GM18505 (cell line): ENCODE data around the gene FEV.

Experiments
- ATAC-seq: cut with Tn5 transposase; IDR thresholded peaks from one replicate; pipeline ENCODE4 v1.9.1; 2021; ENCODE audit not compliant: unreplicated experiment
- POLR2A ChIP-seq: IDR thresholded peaks from 4 replicates; pipeline ENCODE4 v1.6.1; 2011; ENCODE audit warnings: borderline replicate concordance; ENCODE audit not compliant: insufficient read depth, insufficient read length; ENCODE audit errors: extremely low read depth

Gene FEV

GRCh38 chr2:218983263-218983933, 1.6 kb downstream of the FEV start:
- no peak for ATAC-seq
- TF ChIP-seq POLR2A = no peak

DNA sequence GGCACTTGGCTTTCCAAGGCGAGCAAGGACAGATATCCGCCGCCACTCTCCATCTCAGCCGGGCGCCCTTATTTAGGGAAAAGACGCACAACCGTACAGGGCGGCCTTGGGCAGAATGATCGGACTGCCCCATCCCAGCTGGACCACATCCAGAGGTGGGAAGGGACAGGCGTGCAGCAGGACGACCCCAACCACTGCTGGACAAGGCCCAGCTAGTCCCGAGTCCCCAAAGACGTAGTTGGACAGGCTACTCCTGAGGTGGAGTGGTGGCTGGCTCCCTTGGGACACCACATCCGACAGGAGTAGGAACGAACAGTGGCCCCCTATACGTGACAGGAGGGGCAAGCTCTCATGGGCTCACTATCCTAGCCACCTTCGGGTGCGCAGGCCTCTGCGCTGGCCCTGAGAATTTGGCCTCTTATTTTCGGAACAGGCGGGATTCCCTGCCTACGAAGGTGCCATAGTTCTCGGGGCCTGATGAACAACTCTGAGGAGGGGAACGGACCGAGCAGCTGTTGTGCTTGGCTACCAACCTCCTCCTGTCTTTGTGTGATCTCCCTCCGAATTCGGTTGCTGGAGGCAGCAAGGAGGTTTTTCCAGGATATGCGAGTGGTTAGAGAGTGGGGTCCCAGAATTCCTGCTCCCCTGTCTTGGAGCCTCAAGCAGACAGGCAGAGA, 2.3 kb downstream of the FEV start:
- ATAC-seq = no peak
- TF ChIP-seq POLR2A = no peak

DNA sequence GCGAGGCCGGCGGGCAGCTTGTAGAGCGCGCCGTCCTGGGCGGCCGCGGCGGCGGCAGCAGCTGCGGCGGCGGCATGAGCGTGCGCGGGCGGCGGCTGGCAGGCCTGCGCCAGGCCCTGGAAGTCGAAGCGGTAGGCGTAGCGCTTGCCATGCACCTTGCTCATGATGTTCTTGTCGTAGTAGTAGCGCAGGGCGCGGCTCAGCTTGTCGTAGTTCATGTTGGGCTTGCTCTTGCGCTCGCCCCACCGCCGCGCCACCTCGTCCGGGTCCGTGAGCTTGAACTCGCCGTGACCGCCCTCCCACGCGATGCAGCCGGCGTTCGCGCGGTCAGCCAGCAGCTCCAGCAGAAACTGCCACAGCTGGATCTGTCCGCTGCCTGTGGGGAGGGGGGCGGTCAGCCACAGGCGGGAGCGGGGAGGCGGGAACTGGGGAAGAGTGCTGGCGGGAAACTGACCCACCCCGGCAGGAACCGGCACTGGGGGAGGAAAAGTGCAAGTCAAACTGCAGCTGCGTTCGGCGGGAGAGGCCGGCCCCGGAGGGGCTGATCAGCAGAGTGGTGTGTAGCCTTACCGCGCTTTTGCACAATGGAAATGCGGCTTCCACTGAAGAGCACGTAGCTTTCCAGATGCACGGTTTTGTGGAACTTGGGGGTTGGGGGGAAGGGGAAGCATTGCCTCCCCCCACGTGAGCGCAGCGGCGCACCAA, 3.0 kb downstream of the FEV start:
- no peak for TF ChIP-seq POLR2A
- no peak for ATAC-seq

GRCh38 chr2:218981390-218981880, 3.5 kb downstream of the FEV start:
- no peak for TF ChIP-seq POLR2A
- ATAC-seq = no peak

DNA sequence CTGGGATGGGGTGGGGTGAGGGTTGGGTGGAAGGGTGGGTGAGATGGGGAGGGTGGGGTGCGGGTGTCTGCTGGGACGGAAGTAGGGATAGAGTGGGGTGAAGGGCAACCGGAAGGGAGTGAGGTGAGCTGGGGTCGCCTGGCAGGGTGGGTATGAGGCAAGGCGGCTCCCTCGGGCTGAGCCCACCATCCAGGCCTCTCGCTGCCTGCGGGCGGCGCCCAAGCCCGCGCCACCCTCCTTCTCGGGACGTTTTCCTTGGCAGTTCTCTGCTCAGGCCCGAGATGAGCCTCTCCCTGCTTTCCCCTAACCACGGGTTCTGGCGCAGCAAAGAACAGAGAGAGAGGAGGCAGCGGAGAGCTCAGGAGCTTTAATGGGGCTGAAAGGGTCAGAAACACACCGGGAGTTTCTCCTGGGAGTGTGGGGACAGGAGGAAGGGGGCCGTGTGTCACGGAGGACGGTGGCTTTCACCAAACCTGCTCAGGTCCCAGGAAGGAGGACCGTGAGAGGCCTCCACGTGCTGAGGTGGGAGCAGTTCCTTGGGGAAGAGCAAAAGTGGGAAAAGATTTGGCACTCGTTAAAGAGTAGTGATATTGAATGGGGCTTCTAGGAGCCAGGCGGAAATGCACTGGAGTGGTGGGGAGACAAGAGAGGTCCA, 4.1 kb downstream of the FEV start:
- TF ChIP-seq POLR2A = no peak
- no peak for ATAC-seq

DNA sequence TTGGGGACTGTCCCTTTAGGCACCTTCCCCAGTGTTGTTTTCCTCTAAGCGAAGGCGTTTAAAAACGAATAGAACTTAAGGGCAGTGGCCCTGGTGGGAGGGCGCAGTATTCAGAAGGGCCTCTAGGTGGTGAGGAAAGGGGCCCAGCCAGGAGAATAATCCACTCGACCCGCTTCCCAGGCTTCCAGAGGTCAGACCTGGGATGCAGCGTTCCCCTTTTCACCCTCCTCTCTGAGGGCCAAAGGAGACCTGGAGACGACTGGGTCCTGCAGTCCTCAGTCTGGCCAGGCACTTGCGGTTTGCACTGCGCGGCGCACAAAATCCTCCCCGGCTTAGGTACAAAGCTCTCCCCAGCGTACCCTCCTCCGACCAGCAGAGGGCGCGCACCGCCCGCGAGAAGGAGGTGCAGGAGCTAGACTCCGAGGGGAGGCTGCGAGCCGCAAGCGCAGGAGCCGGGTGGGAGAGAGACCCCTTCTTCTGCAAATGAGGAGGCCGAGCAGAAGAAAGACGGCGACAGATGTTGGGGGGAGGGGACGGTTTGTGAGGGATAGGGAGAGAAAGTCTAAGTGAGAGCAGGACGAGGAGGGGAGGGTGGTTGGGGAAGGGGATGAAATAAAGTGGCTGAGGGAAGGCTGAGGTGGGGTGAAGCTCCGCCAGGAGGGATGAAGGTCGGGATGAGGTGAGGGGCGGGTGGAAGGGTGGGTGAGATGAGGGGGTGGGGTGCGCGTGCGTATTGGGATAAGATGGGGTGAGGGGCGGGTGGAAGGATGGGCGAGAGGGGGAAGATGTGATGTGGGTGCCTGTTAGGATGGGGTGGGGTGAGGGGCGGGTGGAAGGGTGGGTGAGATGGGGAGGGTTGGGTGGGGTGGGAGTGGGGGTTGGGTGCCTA, 4.9 kb downstream of the FEV start:
- no peak for TF ChIP-seq POLR2A
- peak; percentile 62 for ATAC-seq

DNA sequence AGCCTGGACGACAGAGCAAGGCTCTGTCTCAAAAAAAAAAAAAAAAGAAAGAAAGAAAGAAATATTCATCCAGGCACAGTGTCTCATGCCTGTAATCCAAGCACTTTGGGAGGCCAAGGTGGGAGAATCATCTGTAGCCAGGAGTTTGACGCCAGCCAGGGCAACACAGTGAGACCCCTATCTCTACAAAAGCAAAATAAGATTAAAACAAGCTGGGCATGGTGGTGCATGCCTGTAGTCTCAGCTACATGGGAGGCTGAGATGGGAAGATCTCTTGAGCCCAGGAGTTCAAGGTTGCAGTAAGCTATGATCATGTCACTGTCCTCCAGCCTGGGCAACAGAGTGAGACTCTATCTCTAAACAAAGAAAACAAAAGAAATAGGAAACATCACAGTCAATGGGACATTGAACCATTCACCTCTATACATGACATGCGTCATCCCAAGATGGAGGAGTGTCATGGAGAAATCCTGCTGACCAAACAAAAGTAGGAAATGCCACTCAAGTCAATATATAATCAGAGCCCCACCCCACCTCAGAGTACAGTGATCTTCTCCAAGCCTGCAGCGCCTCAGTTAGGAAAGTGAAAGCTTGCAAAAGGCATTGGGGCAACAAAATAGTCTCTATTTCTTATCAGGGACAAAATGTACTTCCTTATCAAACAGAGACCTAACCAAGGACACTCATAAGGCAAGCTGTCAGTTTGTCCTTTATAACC, 9.8 kb downstream of the FEV start:
- ATAC-seq = no peak
- TF ChIP-seq POLR2A = no peak

DNA sequence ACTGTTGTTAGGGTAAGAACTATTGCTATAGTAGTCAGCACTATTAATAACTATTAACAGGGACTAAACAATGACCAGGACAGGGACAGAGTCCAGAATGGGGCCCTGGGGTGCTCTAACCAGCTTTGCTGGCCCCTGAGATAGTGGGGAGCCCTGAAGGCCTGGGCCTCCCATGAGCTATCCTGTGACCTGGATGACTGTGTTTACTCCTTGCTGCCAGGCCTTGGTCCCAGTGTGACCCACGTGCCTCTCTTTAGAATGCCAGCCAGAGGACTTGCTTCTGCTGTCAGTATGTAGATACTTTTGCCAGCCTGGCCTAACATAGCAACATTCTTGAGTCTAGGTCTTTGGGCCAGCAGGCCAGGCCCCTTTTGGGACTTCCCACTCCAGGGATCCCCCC, 14.1 kb downstream of the FEV start:
- ATAC-seq = no peak
- no peak for TF ChIP-seq POLR2A

- no peak for ATAC-seq
- TF ChIP-seq POLR2A = no peak
Measured at GRCh38 chr2:218964041-218964771, 20.8 kb downstream of the FEV start.

GRCh38 chr2:218963601-218964000, 21.4 kb downstream of the FEV start:
- no peak for ATAC-seq
- no peak for TF ChIP-seq POLR2A

- no peak for ATAC-seq
- no peak for TF ChIP-seq POLR2A
Measured at GRCh38 chr2:218962859-218963492, 22.0 kb downstream of the FEV start.
